NCI-H2196 (cell line): ENCODE data around the gene UBE2O.
A peak's percentile ranks its signal among the peaks of the same experiment; 100 is the strongest.

ENCODE experiments used
- DNase-seq: peaks from one replicate; lab custom pipeline; 2025; ENCODE audit not compliant: unreplicated experiment; lab: John Stamatoyannopoulos, UW

The UBE2O gene

GRCh38 chr17:76452660-76453430 is at the start of gene UBE2O:
TSS of gene UBE2O (minus strand) at chr17:76453152. CDS start at chr17:76453141, 11 bp downstream.
- peak; percentile 98 for DNase-seq

- no peak for DNase-seq
Measured at GRCh38 chr17:76501827-76502307, 48.9 kb upstream of the UBE2O start.

- peak; percentile 92 for DNase-seq
Measured at GRCh38 chr17:76501018-76501826, 48.3 kb upstream of the UBE2O start, which contains the start of gene RHBDF2. TSS of gene RHBDF2 (minus strand) at chr17:76501423. CDS start at chr17:76481524, 19,899 bp downstream.

GRCh38 chr17:76500747-76501017 is 47.7 kb upstream of the UBE2O start:
- DNase-seq, result no peak

GRCh38 chr17:76500074-76500746 is 47.3 kb upstream of the UBE2O start:
- DNase-seq, result no peak

- DNase-seq, result no peak
Measured at GRCh38 chr17:76499267-76499667, 46.3 kb upstream of the UBE2O start.

- DNase-seq, result no peak
Measured at GRCh38 chr17:76498876-76499251, 45.9 kb upstream of the UBE2O start.

- DNase-seq, result no peak
Measured at GRCh38 chr17:76497979-76498875, 45.3 kb upstream of the UBE2O start.

GRCh38 chr17:76497699-76497978 is 44.7 kb upstream of the UBE2O start:
- no peak for DNase-seq

- no peak for DNase-seq
Measured at GRCh38 chr17:76496464-76496863, 43.5 kb upstream of the UBE2O start.

- no peak for DNase-seq
Measured at GRCh38 chr17:76495663-76496400, 42.9 kb upstream of the UBE2O start.

GRCh38 chr17:76493505-76494167 is 40.7 kb upstream of the UBE2O start:
- no peak for DNase-seq

- no peak for DNase-seq
Measured at GRCh38 chr17:76492989-76493501, 40.1 kb upstream of the UBE2O start.

- no peak for DNase-seq
Measured at GRCh38 chr17:76492123-76492988, 39.4 kb upstream of the UBE2O start.

- no peak for DNase-seq
Measured at GRCh38 chr17:76491271-76492122, 38.5 kb upstream of the UBE2O start.

- no peak for DNase-seq
Measured at GRCh38 chr17:76490112-76490710, 37.3 kb upstream of the UBE2O start.
